ENCODE measurements around the gene COBL. TPM values are rescaled to one million over a fixed set of nuclear protein-coding genes. Genes with fewer than 3 reads are reported as not detected.

The COBL gene
- total and polyA plus RNA-seq, 9 of the 15 experiments (the other 6 are each of a cell fraction or from before 2014, with no cell fraction given), result 0.01 to 2.4 (median 0.09) TPM; not detected in 3

DNA sequence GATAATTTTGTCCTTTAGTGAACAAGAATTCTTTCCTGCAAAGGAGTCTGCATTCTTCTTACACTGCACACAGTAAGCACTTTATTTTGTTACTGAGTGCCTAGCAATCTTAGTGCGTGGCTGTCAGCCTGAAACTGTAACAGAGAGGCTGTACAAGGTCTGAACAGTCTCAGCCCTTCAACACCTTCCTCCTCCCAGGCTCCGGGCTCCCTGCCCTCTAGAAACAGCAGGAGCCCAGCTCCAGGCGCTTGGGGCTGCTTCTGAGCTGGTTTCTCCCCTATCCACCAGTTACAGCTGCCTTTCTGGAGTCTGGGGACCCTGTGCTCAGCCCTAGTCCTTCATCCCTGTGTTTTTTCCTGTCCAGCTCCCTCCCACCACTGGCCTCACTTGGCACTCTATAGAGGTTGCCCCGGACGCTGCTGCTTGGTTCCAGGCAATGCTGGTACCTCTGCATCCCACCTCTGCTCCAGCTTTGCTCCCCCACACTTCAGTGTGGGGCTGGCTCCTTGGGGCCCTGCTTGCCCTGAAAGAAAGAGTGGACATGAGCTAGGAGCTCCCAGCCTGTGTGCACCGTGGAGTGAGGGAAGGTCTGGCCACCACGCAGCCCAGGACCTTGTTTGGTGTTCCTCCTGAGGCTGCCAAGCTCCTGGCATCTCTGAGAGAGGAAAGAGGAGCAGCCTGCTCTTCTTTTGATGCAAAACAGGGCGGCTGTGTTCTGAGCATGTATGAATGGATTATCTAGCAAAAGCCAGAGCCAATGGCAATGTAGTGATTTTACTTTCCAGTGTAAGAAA lies 282.7 kb downstream of the COBL start:
- Histone ChIP-seq H3K4me1 (replicated peaks in 1 of 2; ENCODE audit: control insufficient read depth in 2 of 2, insufficient read depth in 2 of 2, low read length in 2 of 2) (no peaks in the 10 kb centered on the region), H3K4me3 (no peak overlapping the region), H3K9me3 (replicated peaks; ENCODE audit: control insufficient read depth, insufficient read depth, low read depth, low read length) (no peaks in the 10 kb centered on the region), H3K9ac (ENCODE audit: insufficient read depth in 1 of 2, low read depth in 2 of 2, low read length in 2 of 2) (no peak overlapping the region), H3K9me1 (ENCODE audit: control insufficient read depth, insufficient read depth, low read length) (no peaks in the 10 kb centered on the region), H3K36me3 (ENCODE audit: control insufficient read depth, insufficient read depth, low read length) (no peaks in the 10 kb centered on the region), H2AFZ (ENCODE audit: low read depth, low read length) (no peak overlapping the region), H3K4me2 (ENCODE audit: insufficient read depth, low read length) (no peak overlapping the region), H3K27ac (ENCODE audit: extremely low read depth, low read depth, low read length) (no peak overlapping the region), H3K27me3 (ENCODE audit: control insufficient read depth in 2 of 2, insufficient read depth in 2 of 2, low read length in 2 of 2) (peaks cover 0 to 49% of the 10 kb centered on the region in 2 experiments; a peak in 2 of 5 replicates), H4K20me1 (replicated peaks; ENCODE audit: control insufficient read depth, insufficient read depth, low read length) (0 out of 2 replicates have a peak, but pooled peaks cover 3% of the 10 kb centered on the region), H3K79me2 (ENCODE audit: control insufficient read depth, insufficient read depth, low read length) (no peaks in the 10 kb centered on the region)
- no peak for DNase-seq (ENCODE audit: extremely low read depth in 1 of 4, low spot score in 3 of 4)
- FAIRE-seq, result no peak
- in situ Hi-C loops (cut with MboI), result no loop called here
- 2% methylated on average over 8 of the region's 8 CpGs for WGBS (ENCODE audit: insufficient coverage, low coverage, missing lambda C conversion rate)
- intact Hi-C loops (cut with micrococcal nuclease), result no loop called here
- no TSS peak for BruUV-seq (replicated peaks)
- no peak for ATAC-seq
- CTCF ChIA-PET (ENCODE audit: low intra/inter-chr PET ratio), result no interaction called here
- POLR2A ChIA-PET, result interaction anchor here (0.6 kb wide), 1 partner anchor 206 kb away, joined by 3 read pairs; no protein-coding TSS in a partner anchor
- no peak for TF ChIP-seq MAFG (tag; conservative IDR thresholded peaks at IDR 0.05)
- TF ChIP-seq ZNF282 (CRISPR knock-in tag; IDR thresholded peaks at IDR 0.05), result no peak
- no peak for TF ChIP-seq ZMIZ1 (IDR thresholded peaks at IDR 0.05; ENCODE audit: low read depth in 2 of 2, low read length in 2 of 2)
- no peak for TF ChIP-seq CSDE1 (IDR thresholded peaks at IDR 0.05)
- TF ChIP-seq NCOA1 (IDR thresholded peaks at IDR 0.05; ENCODE audit: low read depth), result no peak
- TF ChIP-seq TFE3 (CRISPR knock-in tag; IDR thresholded peaks at IDR 0.05), result no peak
- TF ChIP-seq, protein P1, sequence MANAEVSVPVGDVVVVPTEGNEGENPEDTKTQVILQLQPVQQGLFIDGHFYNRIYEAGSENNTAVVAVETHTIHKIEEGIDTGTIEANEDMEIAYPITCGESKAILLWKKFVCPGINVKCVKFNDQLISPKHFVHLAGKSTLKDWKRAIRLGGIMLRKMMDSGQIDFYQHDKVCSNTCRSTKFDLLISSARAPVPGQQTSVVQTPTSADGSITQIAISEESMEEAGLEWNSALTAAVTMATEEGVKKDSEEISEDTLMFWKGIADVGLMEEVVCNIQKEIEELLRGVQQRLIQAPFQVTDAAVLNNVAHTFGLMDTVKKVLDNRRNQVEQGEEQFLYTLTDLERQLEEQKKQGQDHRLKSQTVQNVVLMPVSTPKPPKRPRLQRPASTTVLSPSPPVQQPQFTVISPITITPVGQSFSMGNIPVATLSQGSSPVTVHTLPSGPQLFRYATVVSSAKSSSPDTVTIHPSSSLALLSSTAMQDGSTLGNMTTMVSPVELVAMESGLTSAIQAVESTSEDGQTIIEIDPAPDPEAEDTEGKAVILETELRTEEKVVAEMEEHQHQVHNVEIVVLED (CRISPR knock-in tag; IDR thresholded peaks at IDR 0.05), result no peak
- no peak for TF ChIP-seq KLF16 (IDR thresholded peaks at IDR 0.05)
- TF ChIP-seq, protein P2, sequence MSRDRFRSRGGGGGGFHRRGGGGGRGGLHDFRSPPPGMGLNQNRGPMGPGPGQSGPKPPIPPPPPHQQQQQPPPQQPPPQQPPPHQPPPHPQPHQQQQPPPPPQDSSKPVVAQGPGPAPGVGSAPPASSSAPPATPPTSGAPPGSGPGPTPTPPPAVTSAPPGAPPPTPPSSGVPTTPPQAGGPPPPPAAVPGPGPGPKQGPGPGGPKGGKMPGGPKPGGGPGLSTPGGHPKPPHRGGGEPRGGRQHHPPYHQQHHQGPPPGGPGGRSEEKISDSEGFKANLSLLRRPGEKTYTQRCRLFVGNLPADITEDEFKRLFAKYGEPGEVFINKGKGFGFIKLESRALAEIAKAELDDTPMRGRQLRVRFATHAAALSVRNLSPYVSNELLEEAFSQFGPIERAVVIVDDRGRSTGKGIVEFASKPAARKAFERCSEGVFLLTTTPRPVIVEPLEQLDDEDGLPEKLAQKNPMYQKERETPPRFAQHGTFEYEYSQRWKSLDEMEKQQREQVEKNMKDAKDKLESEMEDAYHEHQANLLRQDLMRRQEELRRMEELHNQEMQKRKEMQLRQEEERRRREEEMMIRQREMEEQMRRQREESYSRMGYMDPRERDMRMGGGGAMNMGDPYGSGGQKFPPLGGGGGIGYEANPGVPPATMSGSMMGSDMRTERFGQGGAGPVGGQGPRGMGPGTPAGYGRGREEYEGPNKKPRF (IDR thresholded peaks at IDR 0.05; ENCODE audit: low read depth, low read length), result no peak
- TF ChIP-seq CREM (IDR thresholded peaks at IDR 0.05; ENCODE audit: low read depth), result no peak
- no peak for TF ChIP-seq NONO (IDR thresholded peaks at IDR 0.05; ENCODE audit: low read depth in 2 of 2, low read length in 1 of 2)
- no peak for TF ChIP-seq ZNF586 (CRISPR knock-in tag; conservative IDR thresholded peaks at IDR 0.05)
- TF ChIP-seq NFRKB (IDR thresholded peaks at IDR 0.05; ENCODE audit: low read depth), result no peak
